IMR-90 (cell line): Measurements from ENCODE around the gene LHFPL3. TPM values are rescaled to one million over a fixed set of nuclear protein-coding genes. Genes with fewer than 3 reads are reported as not detected.

Source experiments
- ATAC-seq: fragments of 200-7000 bp; cut with Tn5 transposase; 2 replicates; pipeline ENCODE4 v1.9.1; 2020; ENCODE audit warnings: low read depth, mild to moderate bottlenecking, moderate library complexity
- BruUV-seq: library from RNA; stranded (reverse); fragments of 400-500 nt; replicated peaks from 2 replicates; lab custom pipeline; 2021; lab: Mats Ljungman, UMichigan
- CTCF ChIA-PET: fragments of 300-600 bp; formaldehyde crosslinking; extraction: SDS; loops from one replicate; lab custom pipeline; 2021; ENCODE audit warnings: antibody characterized with exemption; lab: Yijun Ruan, JAX
- POLR2A ChIA-PET: fragments of 300-600 bp; sonication (Branson Sonifier 250); formaldehyde crosslinking; loops from one replicate; lab custom pipeline; 2022; ENCODE audit warnings: antibody characterized with exemption; ENCODE audit not compliant: unreplicated experiment; lab: Charles Lee
- DNase-seq: peaks from one replicate; pipeline ENCODE4 v3.0.0; 2013
- H2AFZ ChIP-seq: replicated peaks from 2 replicates; pipeline ENCODE3; 2013; ENCODE audit warnings: low read length, mild to moderate bottlenecking; ENCODE audit not compliant: poor library complexity
- H2AK5ac ChIP-seq: 2 replicates; pipeline ENCODE4 v1.6.1; 2013; ENCODE audit warnings: low read depth, low read length, inconsistent platforms
- H2AK9ac ChIP-seq: replicated peaks from 2 replicates; pipeline ENCODE3; 2013; ENCODE audit warnings: mild to moderate bottlenecking, low read depth, low read length, moderate library complexity; ENCODE audit not compliant: poor library complexity
- H2BK120ac ChIP-seq: 2 replicates; pipeline ENCODE4 v1.6.1; 2013; ENCODE audit warnings: low read depth, low read length, inconsistent platforms
- H2BK15ac ChIP-seq: 3 replicates; pipeline ENCODE4 v1.6.1; 2013; ENCODE audit warnings: low read depth, low read length, inconsistent platforms
- H2BK20ac ChIP-seq: 2 replicates; pipeline ENCODE4 v1.6.1; 2013; ENCODE audit warnings: low read depth, mild to moderate bottlenecking, inconsistent platforms, low read length, moderate library complexity
- H2BK5ac ChIP-seq: 2 replicates; pipeline ENCODE4 v1.6.1; 2013; ENCODE audit warnings: mild to moderate bottlenecking, low read depth, low read length, inconsistent platforms; ENCODE audit not compliant: poor library complexity, severe bottlenecking
- H3K14ac ChIP-seq: replicated peaks from 2 replicates; pipeline ENCODE4 v1.6.1; 2013; ENCODE audit warnings: low read depth, low read length, inconsistent platforms
- H3K18ac ChIP-seq: 2 replicates; pipeline ENCODE4 v1.6.1; 2013; ENCODE audit warnings: low read depth, low read length, control low read depth
- H3K23ac ChIP-seq: 2 replicates; pipeline ENCODE4 v1.6.1; 2013; ENCODE audit warnings: low read depth, low read length, inconsistent platforms
- H3K27ac ChIP-seq: 2 replicates; pipeline ENCODE4 v1.5.1; 2013; ENCODE audit warnings: mild to moderate bottlenecking, control low read depth, low read length; ENCODE audit not compliant: insufficient read depth
- H3K27me3 ChIP-seq: 2 replicates; pipeline ENCODE4 v1.6.1; 2013; ENCODE audit warnings: low read length; ENCODE audit not compliant: control insufficient read depth, insufficient read depth
- H3K36me3 ChIP-seq: 2 replicates; pipeline ENCODE4 v1.6.1; 2013; ENCODE audit warnings: low read length, mixed read lengths; ENCODE audit not compliant: control insufficient read depth, insufficient read depth
- H3K4ac ChIP-seq: 2 replicates; pipeline ENCODE4 v1.6.1; 2013; ENCODE audit warnings: low read depth, low read length, inconsistent platforms
- H3K4me1 ChIP-seq: 2 replicates; pipeline ENCODE4 v1.6.1; 2013; ENCODE audit warnings: low read length, mixed read lengths; ENCODE audit not compliant: control insufficient read depth, insufficient read depth
- H3K4me2 ChIP-seq: 2 replicates; pipeline ENCODE4 v1.6.1; 2013; ENCODE audit warnings: low read depth, mild to moderate bottlenecking, control low read depth, low read length, moderate library complexity
- H3K4me3 ChIP-seq: 2 replicates; pipeline ENCODE4 v1.5.1; 2013; ENCODE audit warnings: low read depth, mild to moderate bottlenecking, control low read depth, low read length, moderate library complexity; ENCODE audit not compliant: insufficient read depth
- H3K56ac ChIP-seq: 2 replicates; pipeline ENCODE4 v1.6.1; 2013; ENCODE audit warnings: low read length, inconsistent platforms; ENCODE audit not compliant: insufficient read depth; ENCODE audit errors: extremely low read depth
- H3K79me1 ChIP-seq, 2 experiments: 2 replicates each; pipeline ENCODE4 v1.6.1; 2013; ENCODE audit warnings: low read length in 2 of 2, inconsistent platforms in 1 of 2, low read depth in 1 of 2
- H3K9ac ChIP-seq: 2 replicates; pipeline ENCODE4 v1.6.1; 2013; ENCODE audit warnings: low read depth, low read length, control low read depth
- H3K9me1 ChIP-seq: 2 replicates; pipeline ENCODE4 v1.6.1; 2013; ENCODE audit warnings: low read length, inconsistent platforms; ENCODE audit not compliant: insufficient read depth
- H3K9me3 ChIP-seq: 2 replicates; pipeline ENCODE4 v1.6.1; 2013; ENCODE audit warnings: low read length; ENCODE audit not compliant: control insufficient read depth, insufficient read depth
- H4K20me1 ChIP-seq: 2 replicates; pipeline ENCODE4 v1.6.1; 2013; ENCODE audit warnings: low read length, inconsistent platforms; ENCODE audit not compliant: insufficient read depth
- H4K5ac ChIP-seq: 2 replicates; pipeline ENCODE4 v1.6.1; 2013; ENCODE audit warnings: mild to moderate bottlenecking, low read depth, low read length, control low read depth
- H4K8ac ChIP-seq, 2 experiments: 2 replicates each; pipeline ENCODE4 v1.6.1; 2013; ENCODE audit warnings: low read depth in 2 of 2, low read length in 2 of 2, control low read depth in 1 of 2, inconsistent platforms in 1 of 2
- H4K91ac ChIP-seq: 2 replicates; pipeline ENCODE4 v1.6.1; 2013; ENCODE audit warnings: low read depth, low read length, inconsistent platforms; ENCODE audit not compliant: insufficient read depth
- CEBPB ChIP-seq: IDR thresholded peaks from 2 replicates; pipeline ENCODE4 v1.6.1; 2012; ENCODE audit warnings: low read depth, low read length, improper control_type of control experiment
- CTCF ChIP-seq: conservative IDR thresholded peaks from 2 replicates; pipeline ENCODE4 v1.5.1; 2012; ENCODE audit warnings: mild to moderate bottlenecking, low read depth, low read length, improper control_type of control experiment
- MXI1 ChIP-seq: IDR thresholded peaks from 2 replicates; pipeline ENCODE4 v1.6.1; 2012; ENCODE audit warnings: low read depth, mild to moderate bottlenecking, low read length, moderate library complexity, borderline replicate concordance
- NFE2L2 ChIP-seq: fragments of 150-350 bp; IDR thresholded peaks from 2 replicates; pipeline ENCODE4 v1.6.1; 2016; ENCODE audit warnings: low read depth, mild to moderate bottlenecking, low read length
- RAD21 ChIP-seq: IDR thresholded peaks from 2 replicates; pipeline ENCODE4 v1.6.1; 2012; ENCODE audit warnings: low read length, improper control_type of control experiment
- WGBS, 2 experiments: methylation state at CpG; one replicate each; pipeline versions ENCODE4 v1.1.5 to v1.1.7; 2013; ENCODE audit warnings: missing lambda C conversion rate in 2 of 2; ENCODE audit not compliant: insufficient read length in 1 of 2; ENCODE audit errors: extremely low coverage in 2 of 2; 5-methylcytosine and 5-hydroxymethylcytosine counted together
- dilution Hi-C: fragments of 300-500 bp; cut with HindIII; formaldehyde crosslinking; loops from one replicate; pipeline ENCODE4 v1.14.3; 2018; ENCODE audit warnings: low sequenced_read_pairs; ENCODE audit not compliant: unreplicated experiment
- in situ Hi-C: fragments of 300-500 bp; cut with MboI; formaldehyde crosslinking; loops from 3 replicates; pipeline ENCODE4 v1.14.3; 2019; ENCODE audit warnings: low sequenced_read_pairs, inconsistent platforms, mixed read lengths
- intact Hi-C: fragments of 100-400 bp; cut with micrococcal nuclease; formaldehyde crosslinking; loops from 2 replicates; pipeline ENCODE4 v1.10.0; 2022
- polyA plus RNA-seq, 3 experiments: library from polyadenylated mRNA; depleted of rRNA; stranded (reverse); fragments of >200 nt; gene quantifications; 2 replicates each; pipeline ENCODE4 v1.2.3, GENCODE V29; 2012; ENCODE audit warnings: low replicate concordance in 1 of 3
- total RNA-seq: library from RNA; depleted of rRNA; stranded (reverse); fragments of >200 nt; gene quantifications from 2 replicates; pipeline ENCODE4 v1.2.3, GENCODE V29; 2012
- TF ChIP-seq, protein P1 (sequence below): fragments of 150-350 bp; IDR thresholded peaks from 2 replicates; pipeline ENCODE4 v1.6.1; 2017; ENCODE audit warnings: mild to moderate bottlenecking, antibody characterized with exemption, low read length, low read depth

LHFPL3 gene
- total and polyA plus RNA-seq, 2 of the 4 experiments (the other 2 are of a cell fraction): not detected

DNA sequence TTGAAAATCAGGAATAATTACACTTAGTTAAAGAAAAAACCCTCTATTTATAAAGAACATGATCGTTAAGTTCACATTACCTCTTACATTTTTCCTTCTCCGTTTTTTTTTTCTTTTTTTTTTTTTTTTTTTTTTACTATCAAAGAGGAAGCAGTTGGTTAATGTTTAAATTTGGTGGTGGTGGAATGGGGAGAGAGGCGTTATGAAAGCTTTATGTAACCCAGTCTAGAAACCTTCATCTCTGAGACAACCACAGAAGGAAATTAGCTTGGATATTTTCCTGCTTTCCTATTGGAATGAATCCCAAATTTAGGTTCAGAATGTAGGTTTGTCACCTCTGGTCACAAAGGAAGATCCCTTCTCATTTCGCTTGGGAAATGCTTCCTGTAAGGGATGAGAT is 31.5 kb upstream of the LHFPL3 start:
- Histone ChIP-seq H3K4ac (no peak overlapping the region), H4K5ac (no peak overlapping the region), H3K79me1 (no peaks in the 10 kb centered on the region), H4K91ac (no peak overlapping the region), H4K8ac (no peak overlapping the region), H2BK120ac (no peak overlapping the region), H2BK5ac (no peak overlapping the region), H4K20me1 (no peaks in the 10 kb centered on the region), H3K27ac (no peak overlapping the region), H3K18ac (no peak overlapping the region), H3K14ac (no peak overlapping the region), H2BK15ac (no peak overlapping the region), H3K9me1 (no peaks in the 10 kb centered on the region), H3K9me3 (no peaks in the 10 kb centered on the region), H3K27me3 (no peaks in the 10 kb centered on the region), H2AFZ (no peak overlapping the region), H3K56ac (no peak overlapping the region), H3K4me1 (no peaks in the 10 kb centered on the region), H3K4me3 (no peak overlapping the region), H3K23ac (no peak overlapping the region), H2BK20ac (no peak overlapping the region), H2AK9ac (no peak overlapping the region), H3K9ac (no peak overlapping the region), H3K4me2 (no peak overlapping the region), H2AK5ac (no peak overlapping the region), H3K36me3 (no peaks in the 10 kb centered on the region)
- in situ Hi-C loops (no loop called here), intact Hi-C loops (no loop called here), dilution Hi-C loops (no loop called here)
- TF ChIP-seq NFE2L2 (no peak), MXI1 (no peak), CTCF (no peak), RAD21 (no peak), CEBPB (no peak)
- TF ChIP-seq, protein P1, sequence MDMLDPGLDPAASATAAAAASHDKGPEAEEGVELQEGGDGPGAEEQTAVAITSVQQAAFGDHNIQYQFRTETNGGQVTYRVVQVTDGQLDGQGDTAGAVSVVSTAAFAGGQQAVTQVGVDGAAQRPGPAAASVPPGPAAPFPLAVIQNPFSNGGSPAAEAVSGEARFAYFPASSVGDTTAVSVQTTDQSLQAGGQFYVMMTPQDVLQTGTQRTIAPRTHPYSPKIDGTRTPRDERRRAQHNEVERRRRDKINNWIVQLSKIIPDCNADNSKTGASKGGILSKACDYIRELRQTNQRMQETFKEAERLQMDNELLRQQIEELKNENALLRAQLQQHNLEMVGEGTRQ: no peak
- POLR2A ChIA-PET: no interaction called here
- DNase-seq (no peak), ATAC-seq (no peak)
- BruUV-seq: no TSS peak
- CTCF ChIA-PET: no interaction called here
- no CpG with 5 or more reads among the region's 4 CpGs for WGBS, 2 experiments
